HG02870 (cell line): ENCODE data around the gene RBPJL.

Source experiments
- ATAC-seq: cut with Tn5 transposase; IDR thresholded peaks from one replicate; pipeline ENCODE4 v1.9.1; 2021; ENCODE audit warnings: mild to moderate bottlenecking, moderate library complexity; ENCODE audit not compliant: unreplicated experiment

RBPJL gene

DNA sequence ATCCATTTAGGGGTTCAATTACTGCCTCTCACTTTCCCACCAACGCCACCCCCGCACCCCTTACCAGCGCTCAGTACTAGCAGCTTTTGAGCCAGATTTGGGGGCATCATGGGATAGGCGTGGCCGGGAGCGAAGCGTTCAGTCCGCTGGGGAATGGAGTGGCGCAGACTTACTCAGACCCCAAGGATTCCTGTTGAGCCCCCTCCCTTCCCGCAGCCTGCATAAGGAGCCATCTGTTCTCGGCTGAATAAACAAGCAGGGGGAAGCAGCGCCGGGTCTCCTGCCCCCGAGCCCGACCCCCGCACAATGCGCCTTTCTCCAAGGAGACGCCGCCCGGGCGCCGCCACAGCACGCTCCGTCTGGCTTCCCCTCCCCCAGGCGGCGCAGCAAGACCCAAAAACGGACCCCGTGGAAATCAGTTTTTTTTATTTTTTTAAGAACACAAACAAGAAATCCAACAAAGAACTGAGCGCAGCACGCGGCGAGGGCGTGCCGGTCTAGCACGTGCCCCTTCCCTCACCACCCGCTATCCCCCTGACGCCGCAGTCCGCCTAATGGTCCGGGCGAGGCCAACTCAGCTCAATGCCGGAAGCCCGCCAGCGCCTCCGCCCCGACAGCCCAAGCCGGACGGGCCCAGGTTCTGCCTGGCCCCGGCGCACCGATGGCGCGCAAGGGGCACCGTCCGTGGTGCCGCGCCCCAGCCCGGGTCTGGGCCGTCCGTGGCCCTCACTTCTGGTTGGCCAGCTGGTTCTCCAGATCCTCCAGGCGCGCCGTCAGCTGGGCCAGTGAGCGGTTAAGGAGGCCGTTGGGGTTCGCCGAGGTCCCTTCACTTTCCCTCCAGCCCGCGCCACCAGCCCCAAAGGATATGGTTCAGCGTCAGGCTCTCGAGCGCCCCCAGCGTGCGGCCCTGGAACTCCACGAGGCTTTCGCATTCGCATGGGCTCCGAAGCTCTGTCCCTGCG is 13.3 kb upstream of the RBPJL start:
- ATAC-seq, result peak; percentile 50

DNA sequence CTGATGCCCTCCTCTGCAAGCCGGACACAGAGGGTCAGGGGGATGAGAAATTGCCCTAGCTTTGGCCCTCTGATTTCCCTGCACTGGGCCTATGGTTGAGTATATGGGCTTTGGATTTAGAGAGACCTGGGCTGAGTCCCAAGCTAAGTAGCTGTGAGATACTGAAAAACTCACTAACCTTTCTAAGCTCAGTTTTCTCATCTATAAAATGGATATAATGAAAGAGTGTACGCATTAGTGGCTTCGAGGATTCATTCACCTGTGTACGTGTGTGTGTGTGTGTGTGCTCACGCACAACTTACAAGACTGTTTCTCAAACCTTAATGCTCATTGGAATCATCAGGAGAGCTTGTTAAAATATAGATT is 12.7 kb upstream of the RBPJL start:
- no peak for ATAC-seq

DNA sequence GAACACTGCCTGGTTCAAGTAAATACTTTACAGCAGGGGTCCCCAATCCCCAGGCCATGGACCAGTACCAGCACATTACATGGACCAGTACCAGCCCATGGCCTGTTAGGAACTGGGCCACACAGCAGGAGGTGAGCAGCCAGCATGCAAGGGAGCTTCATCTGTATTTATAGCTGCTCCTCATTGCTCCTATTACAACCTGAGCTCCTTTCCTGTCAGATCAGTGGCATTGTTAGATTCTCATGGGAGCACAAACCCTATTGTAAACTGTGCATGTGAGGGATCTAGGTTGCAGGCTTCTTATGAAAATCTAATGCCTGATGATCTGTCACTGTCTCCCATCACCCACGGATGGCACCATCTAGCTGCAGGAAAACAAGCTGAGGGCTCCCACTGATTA is 12.0 kb upstream of the RBPJL start:
- ATAC-seq, result no peak

DNA sequence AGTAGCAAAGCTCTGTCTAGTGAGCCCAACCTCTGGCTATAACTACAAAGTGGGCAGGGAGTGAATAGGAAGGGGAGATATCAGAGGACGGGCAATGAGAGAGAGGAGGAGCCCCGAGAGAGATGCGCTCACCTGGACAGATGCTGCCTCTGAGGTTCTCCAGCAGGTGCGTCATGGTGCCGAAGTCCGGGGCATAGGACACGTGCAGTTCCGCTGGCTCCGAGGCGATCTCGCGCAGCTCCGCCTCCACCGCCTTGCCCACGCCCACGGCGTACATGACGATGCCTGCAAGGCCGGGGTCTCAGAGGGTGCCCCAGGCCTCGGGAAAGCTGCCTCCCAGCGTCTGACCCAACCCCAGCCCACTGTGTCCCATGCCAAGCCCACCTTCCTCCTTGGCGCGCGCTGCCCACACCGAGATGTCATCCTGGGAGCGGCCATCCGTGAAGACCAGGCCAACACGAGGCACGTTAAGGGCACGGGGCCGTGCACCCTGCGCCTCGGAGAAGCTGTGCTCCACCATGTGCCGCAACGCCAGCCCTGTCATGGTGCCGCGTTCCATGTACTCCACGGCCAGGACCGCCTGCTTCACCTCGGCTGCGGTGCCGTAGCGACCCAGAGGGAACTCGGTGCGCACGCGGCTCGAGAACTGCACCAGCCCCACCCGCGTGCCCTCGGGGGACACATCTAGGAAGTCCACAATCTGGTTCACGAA is 8.7 kb upstream of the RBPJL start:
- ATAC-seq, result no peak

DNA sequence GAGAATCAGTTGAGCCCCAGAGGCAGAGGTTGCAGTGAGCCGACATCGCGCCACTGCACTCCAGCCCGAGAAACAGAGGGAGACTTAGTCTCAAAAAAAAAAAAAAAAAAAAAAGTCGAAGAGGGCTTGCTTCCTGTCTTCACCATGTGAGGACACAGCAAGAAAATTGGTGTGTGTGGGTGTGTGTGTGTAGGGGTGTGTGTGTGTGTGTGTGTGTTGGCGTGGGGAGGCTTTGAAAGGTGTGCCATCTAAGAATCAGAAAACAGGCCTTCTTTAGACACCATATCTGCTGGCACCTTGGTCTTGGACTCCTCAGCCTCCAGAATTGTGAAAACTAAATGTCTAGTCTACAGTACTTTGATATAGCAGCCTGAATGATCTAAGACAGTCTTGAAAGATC is 6.9 kb upstream of the RBPJL start:
- ATAC-seq, result no peak

DNA sequence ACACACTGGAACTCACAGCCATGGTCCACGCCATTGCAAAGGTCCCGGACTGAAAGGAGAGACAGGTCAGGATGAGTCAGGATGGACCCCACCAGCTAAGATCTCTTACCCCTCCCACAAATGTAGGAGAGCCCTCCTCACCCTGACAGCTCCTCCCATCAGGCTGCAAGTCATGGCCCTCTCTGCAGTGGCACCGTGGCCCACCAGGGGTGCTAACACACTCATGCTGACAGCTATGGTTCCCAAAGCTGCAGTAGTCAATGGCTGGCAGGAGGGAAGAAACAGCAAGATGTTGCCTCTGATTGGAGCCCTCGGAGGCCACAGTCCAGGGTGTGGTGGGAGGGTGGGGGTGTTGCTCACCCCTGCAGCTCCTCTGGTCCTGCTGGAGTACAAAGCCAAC is 5.7 kb upstream of the RBPJL start:
- ATAC-seq, result peak; percentile 48

DNA sequence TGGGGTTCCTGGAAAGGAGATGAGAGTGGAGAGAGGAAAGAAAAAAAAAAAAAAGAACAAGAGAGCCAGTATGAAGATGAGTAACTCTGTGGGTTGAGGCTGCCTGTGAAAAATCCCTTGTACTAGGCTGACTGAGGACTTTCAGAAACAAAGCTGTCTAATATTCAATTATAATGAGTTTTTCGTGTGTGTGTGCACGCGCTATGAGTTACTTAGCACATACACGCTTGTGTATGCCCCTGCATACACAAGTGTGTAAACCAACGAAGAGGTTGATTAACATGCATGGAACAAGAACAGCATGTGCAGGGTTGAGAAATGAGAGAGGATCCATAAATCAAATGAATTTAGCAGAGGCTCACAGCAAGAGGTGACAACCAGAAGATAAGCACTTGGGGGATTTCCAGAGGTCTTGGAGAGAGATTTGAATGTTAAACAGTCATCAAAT is 4.8 kb upstream of the RBPJL start:
- ATAC-seq, result no peak

DNA sequence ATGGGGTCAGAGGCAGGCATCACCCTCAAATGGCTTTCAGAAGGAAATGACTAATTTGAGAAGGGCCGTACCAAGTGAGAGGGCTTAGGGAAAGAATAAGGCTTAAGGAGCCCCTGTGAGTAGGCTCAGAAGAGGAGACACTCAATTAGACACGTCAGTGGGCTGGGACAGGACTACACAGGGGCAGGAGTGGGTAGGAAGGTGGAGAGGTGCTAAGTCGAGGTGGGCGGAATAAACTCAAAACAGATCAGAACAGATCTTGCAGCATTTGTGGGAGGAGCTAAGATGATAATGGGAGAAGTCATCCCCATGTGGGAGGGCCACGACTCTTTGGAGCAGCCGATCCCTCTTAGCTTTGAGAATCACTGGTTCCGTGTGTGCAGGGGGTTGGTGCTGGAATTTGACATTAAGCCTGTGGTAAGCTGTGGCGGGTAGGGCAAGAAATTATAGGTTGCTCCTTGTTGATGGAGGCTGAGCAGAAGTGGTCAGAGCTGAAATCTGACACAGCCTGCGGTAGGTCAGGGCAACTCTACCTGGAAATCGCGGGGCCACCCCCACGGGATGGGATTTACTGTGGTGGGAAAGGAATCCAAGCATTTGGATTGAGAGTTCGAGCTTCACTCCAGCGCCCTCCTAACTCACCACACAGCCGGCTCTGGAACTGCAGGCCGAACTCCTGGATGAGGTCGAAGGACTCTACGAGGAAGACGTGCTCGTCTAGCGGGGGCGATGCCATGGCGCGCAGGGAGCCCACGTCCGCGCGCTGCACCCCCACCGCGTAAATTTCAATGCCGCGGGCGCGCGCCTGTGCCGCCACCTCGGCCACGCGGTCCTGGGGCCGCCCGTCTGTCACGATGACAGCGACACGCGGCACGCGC is 2.8 kb upstream of the RBPJL start:
- no peak for ATAC-seq

DNA sequence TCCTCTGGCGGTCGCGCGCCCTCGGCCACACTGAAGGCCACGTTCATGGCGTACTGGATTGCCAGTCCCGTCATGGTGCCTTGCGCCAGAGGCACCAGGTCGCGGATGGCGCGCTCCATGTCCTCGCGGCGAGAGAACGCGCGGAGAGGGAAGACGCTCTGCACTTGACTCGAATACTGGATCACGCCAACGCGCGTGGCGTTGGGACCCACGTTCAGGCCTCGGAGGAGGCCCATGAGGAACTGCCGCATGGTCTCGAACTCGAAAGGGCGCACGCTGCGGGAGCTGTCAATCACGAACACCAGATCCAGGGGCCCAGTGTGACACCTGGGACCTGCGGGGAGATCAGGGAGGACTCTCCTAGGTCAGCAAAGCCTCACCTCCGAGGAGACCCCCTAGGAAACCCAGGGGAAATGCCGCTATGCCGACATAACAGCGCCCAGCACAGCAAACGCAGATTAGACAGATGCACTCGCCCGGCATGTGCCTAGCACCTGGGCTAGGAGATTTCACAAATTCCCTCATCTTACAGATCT is 2.1 kb upstream of the RBPJL start:
- ATAC-seq, result no peak

DNA sequence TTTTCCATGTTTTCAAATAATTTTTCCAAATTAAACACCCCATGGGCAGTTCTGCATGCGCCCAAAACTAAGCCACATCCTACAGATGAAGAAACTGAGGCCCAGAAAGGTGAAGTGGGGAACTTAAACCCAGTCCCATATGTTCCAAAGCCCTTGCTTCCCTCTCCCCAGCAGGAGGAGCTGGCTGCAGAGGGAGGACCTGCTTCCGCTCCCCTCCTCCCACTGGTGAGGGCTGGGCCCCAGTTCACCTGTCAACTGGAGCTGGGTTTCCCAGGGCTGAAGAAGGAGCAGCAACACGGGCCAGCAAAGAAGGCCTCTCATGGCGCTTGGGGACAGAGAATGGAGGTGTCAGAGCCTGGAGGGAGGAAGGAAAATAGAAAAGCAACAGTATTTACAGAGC is 1.4 kb upstream of the RBPJL start:
- ATAC-seq, result no peak

DNA sequence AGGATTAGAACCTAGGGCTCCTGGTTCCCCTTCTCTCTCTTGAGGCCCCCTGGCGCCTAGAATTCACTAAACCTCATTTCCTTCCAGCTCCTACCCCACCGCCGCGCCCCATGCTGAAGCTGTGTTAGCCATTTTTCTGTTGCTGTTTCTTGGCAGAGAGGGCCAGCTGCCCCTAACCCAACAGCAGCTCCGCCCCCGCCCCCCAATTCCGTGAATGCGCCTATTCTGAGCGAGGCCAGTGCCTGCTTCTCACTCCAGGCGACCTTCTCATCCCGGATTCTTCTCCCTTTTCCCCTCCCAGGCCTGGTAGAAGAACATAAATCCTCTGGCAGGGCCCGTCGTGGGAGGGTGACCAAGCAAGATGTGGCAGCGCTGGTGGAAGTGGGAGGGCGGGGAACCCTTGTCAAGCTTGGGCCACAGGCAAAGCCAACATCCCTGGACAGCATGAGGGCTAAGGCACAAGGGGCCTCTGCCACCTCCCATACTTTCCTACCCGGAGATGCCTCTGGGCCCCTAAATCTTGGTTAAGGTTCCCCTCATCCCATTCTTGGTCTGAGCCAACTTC is 518 bp downstream of the RBPJL start:
- no peak for ATAC-seq

DNA sequence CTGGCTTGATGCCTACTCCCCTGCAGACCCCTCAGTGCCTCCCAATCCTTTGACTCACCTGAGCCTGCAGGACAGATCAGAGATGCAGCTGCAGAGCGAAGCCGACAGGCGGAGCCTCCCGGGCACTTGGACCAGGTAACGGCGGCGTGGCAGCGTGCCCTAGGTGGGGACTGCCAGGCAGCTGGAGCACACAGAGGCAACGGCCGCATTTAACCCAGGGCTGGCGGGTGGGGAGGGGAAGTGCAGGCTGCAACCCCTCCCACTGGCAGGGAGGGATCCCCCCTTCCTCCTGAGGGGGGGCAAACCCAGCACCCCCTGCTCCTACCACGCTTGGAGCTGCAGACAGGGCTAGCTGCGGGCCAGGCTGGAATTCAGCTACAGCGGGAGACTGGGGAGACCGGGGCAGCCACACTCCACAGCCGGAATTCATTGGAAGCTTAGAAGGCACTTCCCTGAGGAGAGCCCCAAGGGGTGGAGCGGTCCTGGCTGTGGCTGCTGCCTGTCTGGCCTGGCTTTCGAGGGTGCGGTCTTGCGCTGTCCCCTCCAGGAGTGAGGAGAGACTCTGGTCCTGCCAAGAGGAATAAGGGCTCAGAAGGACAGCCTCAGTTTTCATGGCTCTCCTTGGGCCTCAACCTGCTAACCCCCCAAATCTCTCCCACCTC is 1.6 kb downstream of the RBPJL start, which contains the start of gene MATN4:
MATN4 (minus strand) TSS at position 183 of the 662 bp plus-strand sequence. CDS start 2,717 bp downstream, outside the sequence.
- no peak for ATAC-seq

DNA sequence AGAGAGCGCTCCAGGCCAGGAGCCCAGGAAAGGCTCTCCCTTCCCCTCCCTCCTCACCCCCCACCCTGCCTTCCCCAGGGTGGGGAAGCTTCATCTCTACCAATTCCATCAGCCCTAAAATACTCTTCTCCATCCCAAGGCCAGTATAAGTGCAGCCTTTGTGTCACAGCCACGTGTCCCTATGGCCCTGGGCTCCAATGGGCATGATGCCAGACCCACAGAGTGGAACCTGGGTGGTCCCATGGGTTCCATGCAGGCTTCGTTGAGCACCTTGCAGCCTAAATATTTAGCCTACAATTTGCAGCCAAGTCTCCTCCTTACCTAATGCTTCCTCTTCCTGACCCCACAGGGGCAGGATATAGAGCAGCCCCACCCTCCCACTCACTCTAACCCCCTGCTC is 2.4 kb downstream of the RBPJL start:
- ATAC-seq, result no peak

DNA sequence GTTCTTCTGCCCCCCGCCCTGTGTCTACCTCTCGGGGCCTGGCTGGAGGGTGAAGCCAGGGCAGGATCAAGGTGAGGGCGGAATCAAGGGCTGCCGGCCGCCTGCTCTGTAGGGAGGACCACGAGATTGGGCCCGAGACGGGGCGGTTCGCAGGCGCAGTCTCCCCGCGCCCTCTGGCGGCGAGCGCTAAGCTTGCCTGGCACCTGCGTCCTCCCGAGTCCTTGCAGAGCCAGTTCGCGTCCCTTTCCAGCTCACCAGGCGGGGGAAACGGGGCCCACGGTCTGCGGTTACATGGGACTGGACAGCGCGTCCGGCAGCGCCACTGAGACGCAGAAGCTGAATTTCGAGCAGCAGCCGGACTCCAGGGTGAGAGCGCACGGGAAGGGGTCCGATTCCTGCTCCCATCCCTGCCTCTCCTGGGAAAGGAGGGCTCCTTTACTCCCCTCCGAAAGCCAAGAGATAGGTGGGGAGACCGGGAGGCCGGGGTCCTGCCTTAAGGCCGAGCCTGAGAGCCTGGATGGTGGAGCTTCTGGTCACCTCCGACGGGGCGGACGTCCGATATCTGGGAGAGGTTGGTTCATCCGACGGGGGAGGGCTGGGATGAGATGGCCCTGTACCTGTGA is 5.1 kb downstream of the RBPJL start:
- no peak for ATAC-seq

DNA sequence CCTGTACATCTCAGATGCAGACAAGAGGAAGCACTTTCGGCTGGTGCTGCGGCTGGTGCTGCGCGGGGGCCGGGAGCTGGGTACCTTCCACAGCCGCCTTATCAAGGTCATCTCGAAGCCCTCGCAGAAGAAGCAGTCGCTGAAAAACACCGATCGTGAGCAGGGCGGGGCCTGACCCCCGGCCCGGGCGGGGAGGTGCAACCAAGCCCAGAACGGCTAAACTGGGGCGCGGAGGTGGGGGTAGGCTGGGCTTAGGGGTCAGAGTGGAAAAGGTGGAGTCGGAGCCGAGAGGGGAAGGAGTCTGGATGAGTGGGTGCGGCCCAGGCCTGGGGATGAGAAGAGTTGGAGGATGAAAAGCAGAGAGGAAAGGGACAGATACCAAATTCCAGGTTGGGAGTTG is 5.6 kb downstream of the RBPJL start:
- no peak for ATAC-seq

DNA sequence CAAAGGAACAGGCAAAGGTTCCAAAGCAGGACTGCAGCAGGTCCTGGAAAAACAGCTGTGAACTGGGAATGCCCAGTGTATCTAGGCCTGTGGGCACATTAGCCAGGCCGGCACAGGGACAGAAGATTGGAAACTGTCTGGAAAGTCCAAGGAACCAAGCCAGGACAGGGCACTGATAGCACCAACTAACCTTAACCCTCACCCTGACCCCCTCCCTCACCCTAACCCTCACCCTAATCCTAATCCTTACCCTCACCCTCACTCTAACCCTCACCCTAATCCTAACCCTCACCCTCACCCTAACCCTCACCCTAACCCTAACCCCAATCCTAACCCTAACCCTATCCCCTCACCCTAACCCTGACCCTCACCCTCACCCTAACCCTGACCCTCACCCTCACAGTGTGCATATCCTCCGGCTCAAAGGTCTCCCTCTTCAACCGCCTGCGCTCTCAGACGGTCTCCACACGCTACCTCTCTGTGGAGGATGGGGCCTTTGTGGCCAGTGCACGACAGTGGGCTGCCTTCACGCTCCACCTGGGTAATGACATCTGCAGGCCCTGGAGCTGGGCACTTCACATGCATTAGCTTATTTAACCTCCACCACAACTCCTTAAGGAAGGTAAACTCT is 6.5 kb downstream of the RBPJL start:
- no peak for ATAC-seq

DNA sequence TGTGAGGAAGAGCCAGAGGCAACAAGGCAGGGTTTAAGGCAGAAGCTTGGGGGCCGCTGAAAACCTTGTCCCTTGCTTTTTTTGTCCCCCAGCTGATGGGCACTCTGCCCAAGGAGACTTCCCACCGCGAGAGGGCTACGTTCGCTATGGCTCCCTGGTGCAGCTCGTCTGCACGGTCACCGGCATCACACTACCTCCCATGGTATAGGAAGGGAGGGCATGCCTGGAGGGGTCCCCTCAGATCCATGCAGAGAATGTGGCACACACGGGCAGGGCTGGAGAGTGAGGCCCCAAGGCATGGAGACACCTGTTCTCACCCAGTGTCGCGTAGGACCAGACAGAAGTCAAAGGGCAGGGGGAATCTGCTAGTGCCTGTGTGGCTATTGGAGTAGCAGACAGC is 7.3 kb downstream of the RBPJL start:
- ATAC-seq, result no peak

DNA sequence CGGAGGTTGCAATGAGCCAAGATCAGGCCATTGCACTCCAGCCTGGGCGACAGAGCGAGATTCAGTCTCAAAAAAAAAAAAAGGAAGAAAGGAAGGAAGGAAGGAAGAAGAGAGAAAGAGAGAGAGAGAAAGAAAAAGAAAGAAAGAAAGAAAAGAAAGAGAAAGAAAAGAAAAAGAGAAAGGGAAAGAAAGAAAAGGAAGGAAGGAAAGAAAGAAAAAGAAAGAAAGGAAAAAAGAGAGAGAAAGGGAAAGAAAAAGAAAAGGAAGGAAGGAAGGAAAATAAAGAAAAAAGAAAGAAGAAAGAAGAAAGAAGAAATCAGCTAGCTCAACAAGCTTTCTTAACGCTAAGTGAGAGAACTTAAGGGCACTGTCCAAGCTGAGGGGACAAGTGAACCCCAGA is 9.0 kb downstream of the RBPJL start:
- ATAC-seq, result no peak
